Endometrial microvascular endothelial cells (primary cell): ENCODE measurements around the gene OLFM1. TPM values are rescaled to one million over a fixed set of nuclear protein-coding genes. Genes with fewer than 3 reads are reported as not detected.

Experiments
- in situ Hi-C: cut with HindIII; loops from 2 replicates; pipeline ENCODE4 v1.10.0; 2017; ENCODE audit warnings: low sequenced_read_pairs, low pct_unique_long_range_greater_than_20kb; ENCODE audit errors: inconsistent ontology term
- total RNA-seq: library from RNA; depleted of rRNA; stranded (reverse); fragments of >200 nt; gene quantifications from one replicate; pipeline ENCODE4 v1.2.3, GENCODE V29; 2015; ENCODE audit errors: inconsistent ontology term

Gene OLFM1
- total RNA-seq: not detected

GRCh38 chr9:135087489-135087792 lies at the start of gene OLFM1:
OLFM1 (plus strand) TSS chr9:135087668; CDS start chr9:135087990, 322 bp downstream.
- in situ Hi-C loops: loop anchor here (10.0 kb wide), 1 partner anchor 327 kb away; no protein-coding TSS in a partner anchor

- in situ Hi-C loops: no loop called here
Measured at GRCh38 chr9:135038331-135038730, 49.1 kb upstream of the OLFM1 start.

- in situ Hi-C loops: no loop called here
Measured at GRCh38 chr9:135038826-135039225, 48.6 kb upstream of the OLFM1 start.

GRCh38 chr9:135039266-135039870 lies 48.1 kb upstream of the OLFM1 start:
- in situ Hi-C loops: no loop called here

- in situ Hi-C loops: no loop called here
Measured at GRCh38 chr9:135039916-135040645, 47.4 kb upstream of the OLFM1 start.

GRCh38 chr9:135040892-135041291 lies 46.6 kb upstream of the OLFM1 start:
- in situ Hi-C loops: no loop called here

GRCh38 chr9:135043345-135043744 lies 44.1 kb upstream of the OLFM1 start:
- in situ Hi-C loops: no loop called here

DNA sequence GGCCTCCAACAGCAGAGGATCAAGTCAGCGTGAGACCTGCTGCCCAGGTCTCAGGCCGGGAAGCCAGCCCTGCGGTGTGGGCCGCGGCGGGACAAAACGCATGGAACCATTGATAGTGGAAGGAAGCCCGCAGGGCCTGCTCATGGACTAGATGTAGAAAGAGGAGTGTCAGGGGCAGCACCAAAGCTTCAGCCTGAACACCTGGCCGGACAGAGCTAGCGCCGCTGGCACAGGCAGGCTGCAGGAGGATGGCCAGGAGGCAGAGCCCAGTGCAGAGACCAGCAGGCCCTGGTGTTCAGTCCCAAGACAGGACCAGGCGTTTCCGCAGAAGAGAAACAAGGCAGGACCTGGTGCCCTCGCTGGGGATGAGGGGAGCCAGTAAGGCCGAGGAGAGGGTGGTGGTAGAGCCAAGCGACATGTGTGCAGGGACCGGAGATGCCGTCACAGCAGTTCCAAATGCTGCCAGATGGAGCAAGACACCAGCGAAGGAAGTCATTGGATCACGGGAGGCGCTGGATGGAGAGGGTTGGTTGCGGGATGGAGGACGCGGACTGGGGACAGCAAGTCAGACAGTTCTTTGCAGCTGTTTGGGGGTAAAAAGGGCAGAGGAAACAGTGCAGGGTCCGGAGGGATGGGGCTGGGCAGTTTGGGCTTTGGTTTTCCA lies 42.1 kb upstream of the OLFM1 start:
- in situ Hi-C loops: no loop called here

DNA sequence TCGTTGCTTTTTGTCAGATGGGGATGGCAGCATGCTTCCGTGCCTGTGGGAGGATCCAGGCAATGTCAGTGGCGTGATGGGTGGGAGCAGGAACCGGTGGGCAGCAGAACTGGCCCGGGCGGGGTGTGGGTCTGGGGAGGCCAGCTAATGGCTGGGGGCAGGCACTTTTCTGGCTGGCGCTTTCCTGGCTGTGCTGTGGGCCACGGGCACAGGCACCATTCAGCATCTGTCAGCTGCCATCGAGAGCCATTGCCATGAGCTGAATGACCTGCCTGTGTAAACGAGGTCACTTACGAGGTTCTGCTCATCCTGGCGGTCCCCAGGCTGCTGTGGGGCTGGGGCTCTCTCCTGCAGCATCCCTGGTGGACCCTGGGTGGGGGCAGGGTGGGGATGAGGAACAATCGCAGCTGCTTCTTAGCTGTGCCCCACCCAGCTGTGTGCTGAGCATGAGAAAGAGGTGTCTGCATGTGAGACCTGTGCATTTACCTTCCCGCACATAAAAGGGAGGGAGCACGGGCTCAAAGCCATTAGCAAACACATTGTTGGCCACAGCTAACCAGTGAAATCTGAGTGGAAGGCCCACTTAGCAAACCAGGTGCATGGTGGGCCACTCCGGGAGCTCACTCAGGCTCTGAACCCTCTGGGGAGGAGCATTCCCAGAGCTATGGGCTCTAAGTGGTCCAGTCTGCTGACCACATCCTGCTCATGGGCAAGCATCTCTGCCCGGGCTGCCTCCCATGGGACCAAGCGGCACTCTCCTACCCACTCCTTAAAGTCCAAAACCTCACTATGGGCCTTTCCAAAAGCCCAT lies 41.3 kb upstream of the OLFM1 start:
- in situ Hi-C loops: no loop called here

GRCh38 chr9:135046739-135047350 lies 40.6 kb upstream of the OLFM1 start:
- in situ Hi-C loops: no loop called here

- in situ Hi-C loops: no loop called here
Measured at GRCh38 chr9:135047521-135047920, 39.9 kb upstream of the OLFM1 start.

GRCh38 chr9:135048046-135048757 lies 39.3 kb upstream of the OLFM1 start:
- in situ Hi-C loops: no loop called here

DNA sequence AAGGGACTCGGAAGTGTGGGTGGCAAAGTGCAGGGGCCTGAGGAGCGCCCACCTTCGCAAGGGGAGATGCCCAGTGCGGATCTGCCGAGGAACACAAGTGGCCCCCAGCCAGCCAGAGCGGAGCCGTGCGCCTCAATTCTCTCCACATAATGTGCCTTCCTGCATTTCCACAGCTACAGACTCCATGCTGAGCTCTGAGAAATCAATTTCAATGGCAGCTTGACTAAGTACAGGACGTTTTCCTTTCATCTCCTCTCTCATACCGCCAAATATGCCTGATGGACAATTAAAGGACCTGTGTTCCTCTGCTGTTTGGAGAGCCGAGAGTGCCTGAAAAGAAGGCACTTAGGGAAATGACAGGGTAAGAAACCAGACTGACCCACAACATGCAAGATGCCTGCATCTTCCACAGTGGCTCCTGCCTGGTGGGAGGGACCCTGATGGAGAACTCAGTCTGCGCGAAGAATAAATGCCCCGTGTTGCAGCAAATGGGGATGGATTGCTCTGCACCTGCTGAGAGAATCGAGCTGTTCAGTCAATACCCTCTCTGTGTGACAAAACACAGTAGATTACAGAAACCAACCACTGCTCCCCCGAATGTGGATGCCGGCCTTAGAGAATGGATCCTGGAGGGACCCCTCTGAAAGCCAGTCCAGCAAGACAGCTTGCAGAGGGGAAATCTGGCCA lies 38.6 kb upstream of the OLFM1 start:
- in situ Hi-C loops: no loop called here

DNA sequence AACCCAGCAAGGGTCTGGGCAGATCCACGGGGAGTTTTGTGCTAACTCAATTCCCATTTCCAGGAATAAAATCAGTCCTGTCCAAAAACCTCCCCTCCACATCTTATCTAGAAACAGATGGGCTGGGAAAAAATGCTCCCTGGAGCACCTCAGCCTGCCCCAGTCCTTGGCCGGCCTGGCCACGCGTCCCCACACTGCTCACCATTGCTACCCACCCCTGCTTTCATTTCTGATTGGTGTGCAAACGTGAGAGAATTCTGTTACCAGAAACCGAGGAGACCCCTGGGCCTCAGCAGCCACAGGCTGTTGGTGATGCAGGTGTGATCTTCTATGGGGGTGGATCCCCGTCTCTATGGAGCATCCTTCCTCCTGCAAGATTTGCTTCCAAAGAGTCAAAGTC lies 38.0 kb upstream of the OLFM1 start:
- in situ Hi-C loops: no loop called here

- in situ Hi-C loops: no loop called here
Measured at GRCh38 chr9:135050072-135050990, 37.1 kb upstream of the OLFM1 start.

DNA sequence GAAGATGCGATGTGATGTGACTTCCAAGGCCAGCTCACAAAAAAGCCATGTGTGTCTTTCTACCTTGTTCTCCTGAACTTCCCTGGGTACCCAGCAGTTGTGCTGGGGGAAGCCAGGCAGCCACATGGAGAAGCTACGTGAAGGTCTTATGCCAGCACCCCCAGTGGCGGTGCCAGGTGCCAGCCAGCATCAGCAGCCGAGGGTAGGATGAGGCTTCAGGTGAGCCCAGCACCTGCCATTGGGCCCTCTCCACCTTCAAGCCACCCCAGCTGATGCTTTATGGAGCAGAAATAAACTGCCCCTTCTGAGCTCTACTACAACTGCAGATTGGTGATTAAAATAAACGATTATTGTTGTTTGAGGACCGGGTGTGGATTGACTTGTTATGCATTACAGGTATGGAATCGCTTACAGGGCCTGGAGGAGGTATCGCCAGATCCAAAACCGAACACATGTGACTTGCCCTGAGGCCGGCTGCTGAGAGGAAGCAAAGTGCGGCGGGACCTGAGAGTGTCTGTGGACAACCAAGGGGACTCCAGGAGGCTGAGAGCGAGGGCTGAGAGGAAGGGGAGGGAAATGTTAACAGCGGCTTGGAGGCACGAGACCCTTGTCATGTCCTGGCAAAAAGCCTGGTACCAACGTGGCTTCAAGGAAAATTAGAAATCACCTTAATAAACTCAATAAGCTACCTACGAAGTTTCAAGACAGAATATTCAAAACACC lies 36.0 kb upstream of the OLFM1 start:
- in situ Hi-C loops: no loop called here
